ENCODE results near the gene KANK2. TPM values are rescaled to one million over a fixed set of nuclear protein-coding genes. Genes with fewer than 3 reads are reported as not detected.
A peak's percentile ranks its signal among the peaks of the same experiment; 100 is the strongest.

Gene KANK2
- total and polyA plus RNA-seq, 10 of the 15 experiments (the other 5 are each of a cell fraction or from before 2014, with no cell fraction given) = 4.9 to 33.0 (median 21.0) TPM

- peak overlapping the region; percentile 74 for H2AFZ ChIP-seq (ENCODE audit: control insufficient read depth, low read depth, low read length)
- ChIA-PET CTCF (no interaction called here), RAD21 (ENCODE audit: unreplicated experiment) (no interaction called here), POLR2A (interaction anchor here (0.5 kb wide), 1 partner anchor 187 kb away, joined by 5 read pairs; no protein-coding TSS in a partner anchor), SMC1A (ENCODE audit: uncharacterized antibody, unreplicated experiment) (interaction anchor here (1.0 to 1.1 kb wide), 3 partner anchors 12 to 15 kb away, joined by 3 to 4 read pairs (median 3); no protein-coding TSS in a partner anchor)
- H3K79me2 ChIP-seq (ENCODE audit: control insufficient read depth, insufficient read depth, low read length) = peaks cover 3% of the 10 kb centered on the region
- H4K20me1 ChIP-seq (ENCODE audit: control insufficient read depth, insufficient read depth) = no peaks in the 10 kb centered on the region
- peak overlapping the region; percentile 79 for H3K4me2 ChIP-seq (ENCODE audit: control insufficient read depth, insufficient read depth)
- H3K4me3 ChIP-seq = peak overlapping the region; percentile 36
- BruUV-seq (replicated peaks) = no TSS peak
- intact Hi-C loops (cut with micrococcal nuclease; ENCODE audit: unreplicated experiment) (no loop called here), in situ Hi-C loops (cut with MboI) (no loop called here)
- ATAC-seq = peak; percentile 25
- no peaks in the 10 kb centered on the region; a peak in 1 of 4 replicates for H3K36me3 ChIP-seq (ENCODE audit: control insufficient read depth in 2 of 2, insufficient read depth in 2 of 2, low read length in 1 of 2)
- H3K9ac ChIP-seq (ENCODE audit: control insufficient read depth, insufficient read depth, low read length) = peak overlapping the region; percentile 66
- WGBS (ENCODE audit: insufficient coverage, insufficient replicate concordance, low lambda C conversion rate, missing lambda C conversion rate) = 26% methylated on average over 13 of the region's 20 CpGs
- peaks cover 22% of the 10 kb centered on the region for H3K4me1 ChIP-seq (ENCODE audit: control insufficient read depth, insufficient read depth, low read length)
- H3K27ac ChIP-seq (ENCODE audit: control insufficient read depth, insufficient read depth) = peak overlapping the region; percentile 79
- no peaks in the 10 kb centered on the region for H3K27me3 ChIP-seq (replicated peaks in 1 of 2; ENCODE audit: control insufficient read depth in 2 of 2, insufficient read depth in 2 of 2, low read length in 1 of 2)
- no peak for DNase-seq (ENCODE audit: low read depth, low spot score)
- H3K9me3 ChIP-seq (replicated peaks; ENCODE audit: control insufficient read depth, insufficient read depth, low read length) = no peaks in the 10 kb centered on the region; the same call in 2 of the 3 replicates
- FAIRE-seq = no peak
- TF ChIP-seq NR2F1 (conservative IDR thresholded peaks at IDR 0.05) = no peak
- no peak for TF ChIP-seq PKNOX1 (IDR thresholded peaks at IDR 0.05)
- no peak for TF ChIP-seq NR2C1 (IDR thresholded peaks at IDR 0.05)
- no peak for TF ChIP-seq YY1 (IDR thresholded peaks at IDR 0.05; ENCODE audit: low read depth, low read length)
- TF ChIP-seq GATAD2B (conservative IDR thresholded peaks at IDR 0.05; ENCODE audit: low read depth) = no peak
- no peak for TF ChIP-seq NFYA (IDR thresholded peaks at IDR 0.05; ENCODE audit: borderline replicate concordance, low read depth, low read length)
- no peak for TF ChIP-seq RBBP5 (conservative IDR thresholded peaks at IDR 0.05)
- no peak for TF ChIP-seq CUX1 (IDR thresholded peaks at IDR 0.05; ENCODE audit: insufficient replicate concordance, low read depth, low read length)
- no peak for TF ChIP-seq SUPT20H (IDR thresholded peaks at IDR 0.05; ENCODE audit: borderline replicate concordance, control insufficient read depth, low read depth, low read length)
- TF ChIP-seq TCF12 (IDR thresholded peaks at IDR 0.05; ENCODE audit: low read depth, low read length) = 0 out of 2 replicates have a peak, but pooled peaks have one; percentile 22
- no peak for TF ChIP-seq WRNIP1 (IDR thresholded peaks at IDR 0.05; ENCODE audit: borderline replicate concordance, low read depth, low read length)
- TF ChIP-seq SMARCA5 (IDR thresholded peaks at IDR 0.05) = peak; percentile 71; the same call in 1 of the 2 replicates
- no peak for TF ChIP-seq MTA2 (IDR thresholded peaks at IDR 0.05; ENCODE audit: low read depth)
- TF ChIP-seq CEBPB (IDR thresholded peaks at IDR 0.05; ENCODE audit: borderline replicate concordance in 1 of 2, low read depth in 2 of 2, low read length in 2 of 2) = no peak
- 0 out of 4 replicates have a peak, but pooled peaks of 1 of the 2 experiments have one; percentile 14 for TF ChIP-seq IKZF2 (IDR thresholded peaks at IDR 0.05)
Observed at GRCh38 chr19:11194656-11195558, 2.4 kb downstream of the KANK2 start.

All from GM12878 (cell line).